Esophagus muscularis mucosa (tissue), 3 donors: ENCODE measurements around the gene INO80B.

Source experiments
- POLR2A ChIP-seq: fragments of 450-650 bp; IDR thresholded peaks from one replicate; pipeline ENCODE4 v1.6.1; 2017; ENCODE audit warnings: antibody characterized with exemption, moderate library complexity, mild to moderate bottlenecking, low read depth
- POLR2AphosphoS5 ChIP-seq, 2 donors: sonication (generic); formaldehyde crosslinking; IDR thresholded peaks; one replicate each; pipeline ENCODE4 v1.6.1; 2017; ENCODE audit warnings: antibody characterized with exemption in 2 of 2
- TF ChIP-seq, protein P1 (sequence below), 3 experiments: fragments of 200-600 bp in 2 of 3; fragments of 450-650 bp in 1 of 3; sonication (generic) in 2 of 3; IDR thresholded peaks; one replicate each; pipeline ENCODE4 v1.5.1; 2017 to 2019; ENCODE audit warnings: antibody characterized with exemption in 3 of 3, mild to moderate bottlenecking in 2 of 3, moderate library complexity in 1 of 3

DNA sequence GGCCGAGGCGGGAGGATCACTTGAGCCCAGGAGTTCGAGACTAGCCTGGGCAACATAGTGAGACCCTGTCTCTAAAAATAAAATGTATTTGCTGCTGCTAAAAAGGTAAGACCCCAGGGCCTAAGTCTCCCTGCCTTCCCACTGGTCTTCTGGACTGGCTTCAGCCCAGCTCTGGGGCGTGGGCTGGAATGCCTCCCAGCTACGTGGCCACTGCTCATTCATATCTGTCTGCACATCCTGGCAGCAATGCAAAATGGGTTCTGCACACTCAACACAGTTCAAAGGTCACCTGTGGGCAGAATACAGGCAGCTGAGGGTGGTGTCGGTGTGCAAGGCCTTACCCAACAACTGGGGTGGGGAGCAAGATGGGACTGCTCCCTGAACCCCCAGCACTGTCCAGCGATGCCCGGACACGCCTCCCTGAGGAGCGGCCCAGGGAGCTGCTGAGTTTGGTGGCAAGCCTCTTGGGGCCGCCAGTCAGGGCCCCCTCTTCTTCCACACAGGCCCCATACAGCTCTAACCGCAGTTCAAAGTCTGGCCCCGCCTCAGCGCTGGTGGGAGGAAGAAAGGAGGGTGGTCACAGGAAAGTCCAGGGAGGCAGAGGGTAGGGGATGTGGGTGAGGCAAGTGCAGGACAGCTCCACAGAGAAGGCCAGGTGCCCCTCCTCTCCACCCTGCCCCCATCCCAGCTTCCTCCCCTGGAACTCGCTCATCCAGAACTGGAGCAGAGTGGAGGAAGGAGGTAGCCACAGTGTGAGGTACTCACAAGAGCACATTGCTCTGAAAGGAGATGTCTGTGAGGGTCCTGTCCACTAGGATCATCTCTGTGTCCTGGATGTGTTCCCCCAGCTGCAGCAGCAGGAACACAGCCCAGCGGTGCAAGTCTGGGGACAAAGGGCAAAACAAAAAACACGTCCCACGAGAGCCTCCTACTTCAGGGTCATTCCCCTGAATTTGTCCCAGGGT is 25.1 kb upstream of the INO80B start:
- TF ChIP-seq POLR2AphosphoS5 (IDR thresholded peaks at IDR 0.05): no peak
- TF ChIP-seq, protein P1, sequence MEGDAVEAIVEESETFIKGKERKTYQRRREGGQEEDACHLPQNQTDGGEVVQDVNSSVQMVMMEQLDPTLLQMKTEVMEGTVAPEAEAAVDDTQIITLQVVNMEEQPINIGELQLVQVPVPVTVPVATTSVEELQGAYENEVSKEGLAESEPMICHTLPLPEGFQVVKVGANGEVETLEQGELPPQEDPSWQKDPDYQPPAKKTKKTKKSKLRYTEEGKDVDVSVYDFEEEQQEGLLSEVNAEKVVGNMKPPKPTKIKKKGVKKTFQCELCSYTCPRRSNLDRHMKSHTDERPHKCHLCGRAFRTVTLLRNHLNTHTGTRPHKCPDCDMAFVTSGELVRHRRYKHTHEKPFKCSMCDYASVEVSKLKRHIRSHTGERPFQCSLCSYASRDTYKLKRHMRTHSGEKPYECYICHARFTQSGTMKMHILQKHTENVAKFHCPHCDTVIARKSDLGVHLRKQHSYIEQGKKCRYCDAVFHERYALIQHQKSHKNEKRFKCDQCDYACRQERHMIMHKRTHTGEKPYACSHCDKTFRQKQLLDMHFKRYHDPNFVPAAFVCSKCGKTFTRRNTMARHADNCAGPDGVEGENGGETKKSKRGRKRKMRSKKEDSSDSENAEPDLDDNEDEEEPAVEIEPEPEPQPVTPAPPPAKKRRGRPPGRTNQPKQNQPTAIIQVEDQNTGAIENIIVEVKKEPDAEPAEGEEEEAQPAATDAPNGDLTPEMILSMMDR (IDR thresholded peaks at IDR 0.05): no peak
- no peak for TF ChIP-seq POLR2A
